Adrenal gland (tissue), 12 donors: ENCODE data around the gene CMTM4. TPM values are rescaled to one million over a fixed set of nuclear protein-coding genes. Genes with fewer than 3 reads are reported as not detected.

Source experiments
- DNase-seq, 7 donors: peaks; one replicate each; pipeline ENCODE4 v3.0.0-alpha.2; 2019 to 2020
- H3K27ac ChIP-seq, 5 donors: fragments of 200-600 bp; sonication (generic) in 4 of 5; 1 replicate in 3 of 5; 2 replicates in 2 of 5; pipeline versions ENCODE4 v1.5.1 to v1.8.0; 2016 to 2020; ENCODE audit warnings: mild to moderate bottlenecking in 1 of 5
- H3K27me3 ChIP-seq: fragments of 200-600 bp; 2 replicates; pipeline ENCODE4 v1.8.0; 2021
- H3K36me3 ChIP-seq, 2 donors: fragments of 200-600 bp; replicated peaks in 1 of 2; 1 replicate in 1 of 2; 2 replicates in 1 of 2; pipeline versions ENCODE4 v1.5.1 to v1.8.0; 2018 to 2022
- H3K4me1 ChIP-seq, 2 donors: fragments of 200-600 bp; replicated peaks in 1 of 2; 1 replicate in 1 of 2; 2 replicates in 1 of 2; pipeline versions ENCODE4 v1.5.1 to v1.8.0; 2018 to 2021
- H3K4me3 ChIP-seq, 4 donors: fragments of 200-600 bp; sonication (generic) in 3 of 4; one replicate each; pipeline ENCODE4 v1.5.1; 2016 to 2018
- H3K9me3 ChIP-seq, 3 donors: fragments of 200-600 bp; sonication (generic) in 1 of 3; replicated peaks in 1 of 3; 1 replicate in 2 of 3; 2 replicates in 1 of 3; pipeline versions ENCODE4 v1.5.1 to v1.8.0; 2016 to 2021
- POLR2A ChIP-seq, 2 donors: fragments of 450-650 bp; IDR thresholded peaks; one replicate each; pipeline ENCODE4 v1.6.1; 2017; ENCODE audit warnings: antibody characterized with exemption in 2 of 2, mild to moderate bottlenecking in 2 of 2, moderate library complexity in 1 of 2
- WGBS, 4 donors: extraction: QIAGEN DNeasy Blood & Tissue Kit in 2 of 4; methylation state at CpG; one replicate each; pipeline versions ENCODE4 v1.1.5 to v1.1.7; 2013 to 2017; 5-methylcytosine and 5-hydroxymethylcytosine counted together
- intact Hi-C, 2 donors: fragments of 100-400 bp; cut with DNase I; formaldehyde crosslinking; loops; one replicate each; pipeline versions ENCODE4 v1.14.1 to v1.15.0; 2022 to 2023
- polyA plus RNA-seq, 3 donors: library from polyadenylated mRNA; stranded (reverse); fragments of 200-250 nt in 2 of 3; fragments of 350-450 nt in 1 of 3; fragmentation: Illumina TruSeq in 1 of 3; extraction: RNeasy Lipid Tissue Mini Kit (QIAGEN cat#74804) in 1 of 3; gene quantifications; one replicate each; pipeline ENCODE4 v1.2.3, GENCODE V29; 2013 to 2014
- total RNA-seq, 9 donors: library from RNA; depleted of rRNA in 4 of 9; stranded (reverse); fragments of >200 nt in 4 of 9; fragments of 120-200 nt in 1 of 9; fragmentation: NEBNext Ultra II Directional in 1 of 9; extraction: Animal tissue kit (Norgen Biotek cat#: 25700) in 1 of 9; gene quantifications; one replicate each; pipeline versions ENCODE4 v1.1.0 to v1.2.4, GENCODE V29; 2013 to 2023
- TF ChIP-seq, protein P1 (sequence below), 6 experiments: fragments of 450-650 bp in 4 of 6; fragments of 200-600 bp in 2 of 6; sonication (generic) in 1 of 6; IDR thresholded peaks; 1 replicate in 5 of 6; 2 replicates in 1 of 6; pipeline versions ENCODE4 v1.5.1 to v1.8.0; 2016 to 2021; ENCODE audit warnings: antibody characterized with exemption in 6 of 6, mild to moderate bottlenecking in 2 of 6, moderate library complexity in 1 of 6
- donor health status: healthy with polysubstance abuse.
- donor health status: Bipolar disorder and iron deficiency.
- donor health status: DM: yes; HTN: yes; CAD: no.
- donor health status: DM: no; HTN: no; CAD: no.
- donor health status: DM: no; HTN: no; CAD: no.
- donor health status: DM: yes; HTN: yes; CAD: no.

CMTM4 gene
- total and polyA plus RNA-seq, 12 donors: 9.2 to 35.3 (median 20.0) TPM

DNA sequence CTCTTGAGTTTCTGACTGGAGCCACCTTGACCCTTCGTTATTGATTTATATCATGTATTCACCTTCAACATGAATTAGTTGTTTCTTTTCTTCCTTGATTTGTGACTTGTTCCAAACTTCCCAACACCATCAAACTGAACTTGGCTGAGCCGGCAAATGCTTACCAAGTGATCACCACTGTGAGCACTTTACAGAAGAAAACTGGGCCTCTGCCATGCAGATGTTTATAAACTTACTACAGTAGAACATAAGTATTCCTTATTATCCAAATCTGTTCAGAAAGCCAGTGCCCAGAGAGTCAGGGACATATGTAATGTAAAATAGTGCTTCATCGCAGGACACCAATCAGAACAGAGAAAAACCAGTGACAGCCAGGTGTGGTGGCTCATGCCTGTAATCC lies 19.9 kb downstream of the CMTM4 start:
- DNase-seq: no peak
- Histone ChIP-seq H3K36me3 (no peaks in the 10 kb centered on the region), H3K4me1 (no peaks in the 10 kb centered on the region), H3K9me3 (no peaks in the 10 kb centered on the region), H3K27ac (no peak overlapping the region), H3K4me3 (no peak overlapping the region), H3K27me3 (no peaks in the 10 kb centered on the region)
- intact Hi-C loops: no loop called here
- WGBS, 4 donors: 67 to 80% (median 74%) methylated on average over 3 of the region's 3 CpGs
- TF ChIP-seq, protein P1, sequence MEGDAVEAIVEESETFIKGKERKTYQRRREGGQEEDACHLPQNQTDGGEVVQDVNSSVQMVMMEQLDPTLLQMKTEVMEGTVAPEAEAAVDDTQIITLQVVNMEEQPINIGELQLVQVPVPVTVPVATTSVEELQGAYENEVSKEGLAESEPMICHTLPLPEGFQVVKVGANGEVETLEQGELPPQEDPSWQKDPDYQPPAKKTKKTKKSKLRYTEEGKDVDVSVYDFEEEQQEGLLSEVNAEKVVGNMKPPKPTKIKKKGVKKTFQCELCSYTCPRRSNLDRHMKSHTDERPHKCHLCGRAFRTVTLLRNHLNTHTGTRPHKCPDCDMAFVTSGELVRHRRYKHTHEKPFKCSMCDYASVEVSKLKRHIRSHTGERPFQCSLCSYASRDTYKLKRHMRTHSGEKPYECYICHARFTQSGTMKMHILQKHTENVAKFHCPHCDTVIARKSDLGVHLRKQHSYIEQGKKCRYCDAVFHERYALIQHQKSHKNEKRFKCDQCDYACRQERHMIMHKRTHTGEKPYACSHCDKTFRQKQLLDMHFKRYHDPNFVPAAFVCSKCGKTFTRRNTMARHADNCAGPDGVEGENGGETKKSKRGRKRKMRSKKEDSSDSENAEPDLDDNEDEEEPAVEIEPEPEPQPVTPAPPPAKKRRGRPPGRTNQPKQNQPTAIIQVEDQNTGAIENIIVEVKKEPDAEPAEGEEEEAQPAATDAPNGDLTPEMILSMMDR (IDR thresholded peaks at IDR 0.05): no peak
- TF ChIP-seq POLR2A (IDR thresholded peaks at IDR 0.05): no peak

DNA sequence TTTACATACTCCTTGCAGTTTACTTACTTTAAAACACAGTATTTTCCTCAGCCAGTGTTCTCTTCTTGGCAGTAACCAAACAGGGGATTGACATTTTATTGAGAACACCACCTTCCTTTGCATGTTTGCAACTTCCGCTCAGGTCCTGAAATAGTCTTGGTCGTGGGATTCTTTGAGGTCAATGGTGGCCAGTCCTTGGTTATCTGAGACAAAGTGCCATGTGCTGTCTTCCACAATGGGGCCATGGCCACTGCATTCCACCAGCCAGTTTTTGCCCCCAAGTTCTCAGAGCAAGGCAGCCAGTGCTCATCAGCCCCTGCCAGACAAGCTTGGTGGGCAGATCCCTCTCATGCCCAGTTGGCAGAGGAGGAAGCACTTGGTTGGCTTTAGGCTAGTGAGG lies 22.9 kb downstream of the CMTM4 start:
- intact Hi-C loops: no loop called here
- Histone ChIP-seq H3K27ac (no peak overlapping the region), H3K36me3 (no peaks in the 10 kb centered on the region), H3K9me3 (no peaks in the 10 kb centered on the region), H3K4me1 (no peaks in the 10 kb centered on the region), H3K4me3 (no peak overlapping the region), H3K27me3 (no peaks in the 10 kb centered on the region)
- 62 to 81% (median 69%) methylated on average over 2 of the region's 2 CpGs for WGBS, 4 donors
- no peak for TF ChIP-seq POLR2A (IDR thresholded peaks at IDR 0.05)
- TF ChIP-seq, protein P1 (IDR thresholded peaks at IDR 0.05): no peak
- DNase-seq: no peak

DNA sequence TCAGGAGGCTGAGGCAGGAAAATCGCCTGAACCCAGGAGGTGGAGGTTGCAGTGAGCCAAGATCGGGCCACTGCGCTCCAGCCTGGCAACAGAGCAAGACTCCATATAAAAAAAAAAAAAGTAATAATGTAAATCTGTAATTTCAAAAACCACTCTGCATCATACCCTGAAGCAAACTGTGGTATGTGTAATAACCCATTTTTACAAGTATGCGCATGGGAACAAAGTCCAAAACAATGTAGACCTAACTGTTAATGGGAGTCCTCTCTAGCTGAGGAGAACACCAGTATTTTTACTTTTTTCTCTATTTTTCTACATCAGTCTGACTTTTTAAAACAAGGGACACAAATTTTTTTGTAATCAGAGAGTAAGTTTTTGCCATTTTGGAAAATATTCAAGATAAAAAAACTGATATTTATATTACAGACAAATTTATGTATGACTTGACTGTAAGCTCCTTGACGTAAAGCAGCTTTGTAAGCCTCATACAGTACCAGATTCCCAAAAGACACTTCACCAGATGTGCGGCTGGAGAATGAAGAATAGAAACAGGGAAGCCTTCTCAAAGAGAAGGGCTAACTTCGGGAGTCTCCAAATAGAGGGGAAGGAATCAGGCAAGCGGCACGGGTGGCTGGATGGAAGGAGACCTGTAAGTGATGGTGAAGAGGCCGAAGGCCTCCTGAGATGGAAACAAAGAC lies 25.7 kb downstream of the CMTM4 start:
- Histone ChIP-seq H3K27me3 (no peaks in the 10 kb centered on the region), H3K36me3 (no peaks in the 10 kb centered on the region), H3K4me3 (no peak overlapping the region), H3K4me1 (no peaks in the 10 kb centered on the region), H3K9me3 (no peaks in the 10 kb centered on the region), H3K27ac (no peak overlapping the region)
- 95 to 98% (median 95%) methylated on average over 10 of the region's 10 CpGs for WGBS, 4 donors
- TF ChIP-seq, protein P1 (IDR thresholded peaks at IDR 0.05): no peak
- no peak for TF ChIP-seq POLR2A (IDR thresholded peaks at IDR 0.05)
- DNase-seq: no peak
- intact Hi-C loops: no loop called here

DNA sequence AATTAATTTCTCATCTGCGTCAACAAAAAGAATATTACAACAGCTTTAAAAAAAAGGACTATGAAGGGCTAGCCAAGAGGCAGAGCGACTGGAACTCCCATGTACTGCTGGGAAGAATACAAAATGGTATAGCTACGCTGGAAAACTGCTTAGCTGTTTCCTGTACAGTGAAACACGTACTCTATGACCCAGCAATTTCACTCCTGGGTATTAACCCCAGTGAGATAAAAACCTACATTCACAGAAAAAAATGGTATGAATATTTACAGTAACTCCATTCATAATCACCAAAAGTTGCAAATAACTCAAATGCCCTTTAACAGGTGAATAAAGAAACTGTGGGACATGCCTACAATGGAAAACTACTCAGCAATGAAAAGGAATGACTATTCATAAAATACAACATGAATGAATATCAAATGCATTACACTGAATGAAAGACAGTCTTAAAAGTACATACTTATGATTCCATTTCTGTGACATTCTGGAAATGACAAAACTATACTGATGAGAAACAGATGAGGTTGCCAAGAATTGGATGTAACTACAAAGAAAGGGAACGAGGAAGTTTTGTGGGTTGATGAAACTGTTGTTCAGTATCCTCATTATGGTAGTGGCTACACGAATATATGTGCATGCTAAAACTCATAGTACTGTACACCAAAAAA lies 27.6 kb downstream of the CMTM4 start:
- Histone ChIP-seq H3K27ac (no peak overlapping the region), H3K4me3 (no peak overlapping the region), H3K36me3 (no peaks in the 10 kb centered on the region), H3K9me3 (no peaks in the 10 kb centered on the region), H3K27me3 (no peaks in the 10 kb centered on the region), H3K4me1 (no peaks in the 10 kb centered on the region)
- WGBS, 4 donors: 75 to 83% (median 77%) methylated on average over 6 of the region's 6 CpGs
- intact Hi-C loops: no loop called here
- TF ChIP-seq POLR2A (IDR thresholded peaks at IDR 0.05): no peak
- TF ChIP-seq, protein P1 (IDR thresholded peaks at IDR 0.05): no peak
- no peak for DNase-seq
